Liver (tissue), 9 donors: Measurements from ENCODE around the gene NET1. TPM values are rescaled to one million over a fixed set of nuclear protein-coding genes. Genes with fewer than 3 reads are reported as not detected.

Experiments used
- DNase-seq: peaks from one replicate; pipeline ENCODE4 v3.0.0-alpha.2; 2017; ENCODE audit warnings: low spot score
- H3K27ac ChIP-seq, 2 donors: one replicate each; pipeline ENCODE4 v1.7.0; 2013; ENCODE audit warnings: inconsistent platforms in 2 of 2, low read length in 2 of 2, control low read depth in 1 of 2, low read depth in 1 of 2, mild to moderate bottlenecking in 1 of 2
- H3K27me3 ChIP-seq, 4 donors: one replicate each; pipeline versions ENCODE4 v1.6.1 to v1.7.0; 2013; ENCODE audit warnings: low read length in 3 of 4, inconsistent platforms in 1 of 4, mild to moderate bottlenecking in 1 of 4, moderate library complexity in 1 of 4; ENCODE audit not compliant: control insufficient read depth in 4 of 4, insufficient read depth in 4 of 4
- H3K36me3 ChIP-seq, 4 donors: one replicate each; pipeline versions ENCODE4 v1.6.1 to v1.7.0; 2013; ENCODE audit warnings: low read length in 3 of 4, mild to moderate bottlenecking in 3 of 4, low read depth in 1 of 4, moderate library complexity in 1 of 4; ENCODE audit not compliant: control insufficient read depth in 4 of 4, insufficient read depth in 3 of 4
- H3K4me1 ChIP-seq, 4 donors: one replicate each; pipeline versions ENCODE4 v1.6.1 to v1.7.0; 2013; ENCODE audit warnings: low read length in 3 of 4, mild to moderate bottlenecking in 3 of 4, moderate library complexity in 1 of 4; ENCODE audit not compliant: control insufficient read depth in 4 of 4, insufficient read depth in 4 of 4
- H3K4me3 ChIP-seq, 3 donors: one replicate each; pipeline versions ENCODE4 v1.6.1 to v1.7.0; 2013; ENCODE audit warnings: low read length in 3 of 3, control low read depth in 1 of 3, low read depth in 1 of 3, mild to moderate bottlenecking in 1 of 3
- H3K9ac ChIP-seq, 2 donors: one replicate each; pipeline ENCODE4 v1.7.0; 2013; ENCODE audit warnings: low read length in 2 of 2, mild to moderate bottlenecking in 2 of 2, moderate library complexity in 2 of 2, control low read depth in 1 of 2, low read depth in 1 of 2
- H3K9me3 ChIP-seq, 4 donors: one replicate each; pipeline versions ENCODE4 v1.6.1 to v1.7.0; 2013; ENCODE audit warnings: low read length in 3 of 4; ENCODE audit not compliant: control insufficient read depth in 4 of 4
- EGR1 ChIP-seq, 2 donors: IDR thresholded peaks; 2 replicates each; pipeline ENCODE4 v1.6.1; 2016 to 2018; ENCODE audit warnings: antibody characterized with exemption in 2 of 2, low read depth in 2 of 2
- FOXA1 ChIP-seq: IDR thresholded peaks from 2 replicates; pipeline ENCODE4 v1.6.1; 2016; ENCODE audit warnings: antibody characterized with exemption
- FOXA2 ChIP-seq: IDR thresholded peaks from 2 replicates; pipeline ENCODE4 v1.6.1; 2016; ENCODE audit warnings: antibody characterized with exemption
- GABPA ChIP-seq, 2 donors: IDR thresholded peaks in 1 of 2; conservative IDR thresholded peaks in 1 of 2; 2 replicates each; pipeline ENCODE4 v1.6.1; 2016; ENCODE audit warnings: antibody characterized with exemption in 2 of 2, mild to moderate bottlenecking in 1 of 2, moderate library complexity in 1 of 2
- HNF4A ChIP-seq, 2 donors: conservative IDR thresholded peaks; 2 replicates each; pipeline ENCODE4 v1.6.1; 2016; ENCODE audit warnings: antibody characterized with exemption in 2 of 2, mild to moderate bottlenecking in 2 of 2
- HNF4G ChIP-seq: IDR thresholded peaks from 2 replicates; pipeline ENCODE4 v1.6.1; 2016; ENCODE audit warnings: antibody characterized with exemption
- JUND ChIP-seq, 2 donors: IDR thresholded peaks; 2 replicates each; pipeline ENCODE4 v1.6.1; 2016; ENCODE audit warnings: antibody characterized with exemption in 2 of 2
- NR2F2 ChIP-seq: IDR thresholded peaks from 2 replicates; pipeline ENCODE4 v1.6.1; 2016; ENCODE audit warnings: antibody characterized with exemption
- RAD21 ChIP-seq, 2 donors: IDR thresholded peaks; 2 replicates each; pipeline ENCODE4 v1.6.1; 2016; ENCODE audit warnings: antibody characterized with exemption in 2 of 2, mild to moderate bottlenecking in 2 of 2
- SP1 ChIP-seq: IDR thresholded peaks from 2 replicates; pipeline ENCODE4 v1.6.1; 2018; ENCODE audit warnings: antibody characterized with exemption, mild to moderate bottlenecking
- TAF1 ChIP-seq: conservative IDR thresholded peaks from 2 replicates; pipeline ENCODE4 v1.6.1; 2016; ENCODE audit warnings: antibody characterized with exemption, mild to moderate bottlenecking
- YY1 ChIP-seq: IDR thresholded peaks from 2 replicates; pipeline ENCODE4 v1.6.1; 2016; ENCODE audit warnings: antibody characterized with exemption, mild to moderate bottlenecking
- WGBS: extraction: QIAGEN DNeasy Blood & Tissue Kit; methylation state at CpG from one replicate; pipeline ENCODE4 v1.1.7; 2013; 5-methylcytosine and 5-hydroxymethylcytosine counted together
- polyA plus RNA-seq, 2 donors: library from polyadenylated mRNA; stranded (reverse) in 1 of 2; unstranded in 1 of 2; fragments of 200-250 nt in 1 of 2; fragments of >200 nt in 1 of 2; fragmentation: Nextera tagmentation in 1 of 2; extraction: Ambion mirVana in 1 of 2; gene quantifications; one replicate each; pipeline versions ENCODE4 v1.2.1 to v1.2.3, GENCODE V29; 2013 to 2015
- total RNA-seq, 2 donors: library from RNA; depleted of rRNA; stranded (reverse); fragments of >200 nt; gene quantifications; one replicate each; pipeline ENCODE4 v1.2.3, GENCODE V29; 2014
- TF ChIP-seq, protein P1 (sequence below): IDR thresholded peaks from 2 replicates; pipeline ENCODE4 v1.6.1; 2016; ENCODE audit warnings: antibody characterized with exemption, mild to moderate bottlenecking
- TF ChIP-seq, protein P2 (sequence below): IDR thresholded peaks from 2 replicates; pipeline ENCODE4 v1.6.1; 2016; ENCODE audit warnings: antibody characterized with exemption
- TF ChIP-seq, protein P3 (sequence below): fragments of 150-350 bp; IDR thresholded peaks from 2 replicates; pipeline ENCODE4 v1.5.1; 2017; ENCODE audit warnings: improper control_type of control experiment, low read depth, low read length; ENCODE audit not compliant: missing input control
- TF ChIP-seq, protein P4 (sequence below): IDR thresholded peaks from 2 replicates; pipeline ENCODE4 v1.6.1; 2016; ENCODE audit warnings: antibody characterized with exemption
- TF ChIP-seq, protein P5 (sequence below): IDR thresholded peaks from 2 replicates; pipeline ENCODE4 v1.6.1; 2016; ENCODE audit warnings: antibody characterized with exemption
- donor health status: healthy.
- donor health status: healthy.
- donor health status: healthy.
- donor health status: healthy.
- donor health status: healthy.

The NET1 gene
- total and polyA plus RNA-seq, 4 donors, result 16.2 to 38.6 (median 25.6) TPM

DNA sequence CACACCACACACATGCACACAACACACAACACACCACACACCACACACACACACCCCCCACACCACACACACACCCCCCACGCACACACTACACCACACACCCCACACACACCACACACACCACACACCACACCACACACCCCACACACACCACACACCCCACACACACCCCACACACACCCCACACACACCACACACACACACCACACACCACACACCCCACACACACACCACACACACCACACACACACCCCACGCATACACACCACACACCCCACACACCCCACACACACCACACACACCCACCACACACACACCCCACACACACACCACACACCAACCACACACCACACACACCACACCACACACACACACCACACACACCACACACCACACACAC lies 31.2 kb upstream of the NET1 start:
- H3K36me3 ChIP-seq, result no peaks in the 10 kb centered on the region
- no peak overlapping the region for H3K27ac ChIP-seq
- no peaks in the 10 kb centered on the region for H3K4me1 ChIP-seq
- no peaks in the 10 kb centered on the region for H3K9me3 ChIP-seq
- TF ChIP-seq, protein P1, sequence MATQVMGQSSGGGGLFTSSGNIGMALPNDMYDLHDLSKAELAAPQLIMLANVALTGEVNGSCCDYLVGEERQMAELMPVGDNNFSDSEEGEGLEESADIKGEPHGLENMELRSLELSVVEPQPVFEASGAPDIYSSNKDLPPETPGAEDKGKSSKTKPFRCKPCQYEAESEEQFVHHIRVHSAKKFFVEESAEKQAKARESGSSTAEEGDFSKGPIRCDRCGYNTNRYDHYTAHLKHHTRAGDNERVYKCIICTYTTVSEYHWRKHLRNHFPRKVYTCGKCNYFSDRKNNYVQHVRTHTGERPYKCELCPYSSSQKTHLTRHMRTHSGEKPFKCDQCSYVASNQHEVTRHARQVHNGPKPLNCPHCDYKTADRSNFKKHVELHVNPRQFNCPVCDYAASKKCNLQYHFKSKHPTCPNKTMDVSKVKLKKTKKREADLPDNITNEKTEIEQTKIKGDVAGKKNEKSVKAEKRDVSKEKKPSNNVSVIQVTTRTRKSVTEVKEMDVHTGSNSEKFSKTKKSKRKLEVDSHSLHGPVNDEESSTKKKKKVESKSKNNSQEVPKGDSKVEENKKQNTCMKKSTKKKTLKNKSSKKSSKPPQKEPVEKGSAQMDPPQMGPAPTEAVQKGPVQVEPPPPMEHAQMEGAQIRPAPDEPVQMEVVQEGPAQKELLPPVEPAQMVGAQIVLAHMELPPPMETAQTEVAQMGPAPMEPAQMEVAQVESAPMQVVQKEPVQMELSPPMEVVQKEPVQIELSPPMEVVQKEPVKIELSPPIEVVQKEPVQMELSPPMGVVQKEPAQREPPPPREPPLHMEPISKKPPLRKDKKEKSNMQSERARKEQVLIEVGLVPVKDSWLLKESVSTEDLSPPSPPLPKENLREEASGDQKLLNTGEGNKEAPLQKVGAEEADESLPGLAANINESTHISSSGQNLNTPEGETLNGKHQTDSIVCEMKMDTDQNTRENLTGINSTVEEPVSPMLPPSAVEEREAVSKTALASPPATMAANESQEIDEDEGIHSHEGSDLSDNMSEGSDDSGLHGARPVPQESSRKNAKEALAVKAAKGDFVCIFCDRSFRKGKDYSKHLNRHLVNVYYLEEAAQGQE, result no peak
- TF ChIP-seq FOXA2, result no peak
- TF ChIP-seq, protein P2, sequence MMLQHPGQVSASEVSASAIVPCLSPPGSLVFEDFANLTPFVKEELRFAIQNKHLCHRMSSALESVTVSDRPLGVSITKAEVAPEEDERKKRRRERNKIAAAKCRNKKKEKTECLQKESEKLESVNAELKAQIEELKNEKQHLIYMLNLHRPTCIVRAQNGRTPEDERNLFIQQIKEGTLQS, result no peak
- no peak for TF ChIP-seq SP1
- TF ChIP-seq NR2F2, result no peak
- no peak for TF ChIP-seq RAD21 (IDR thresholded peaks at IDR 0.05)
- TF ChIP-seq EGR1 (IDR thresholded peaks at IDR 0.05; ENCODE audit: low read depth in 2 of 2), result no peak
- no peaks in the 10 kb centered on the region for H3K27me3 ChIP-seq
- DNase-seq, result no peak
- no peak overlapping the region for H3K4me3 ChIP-seq
- 98% methylated on average over 2 of the region's 2 CpGs for WGBS
- no peak overlapping the region for H3K9ac ChIP-seq

DNA sequence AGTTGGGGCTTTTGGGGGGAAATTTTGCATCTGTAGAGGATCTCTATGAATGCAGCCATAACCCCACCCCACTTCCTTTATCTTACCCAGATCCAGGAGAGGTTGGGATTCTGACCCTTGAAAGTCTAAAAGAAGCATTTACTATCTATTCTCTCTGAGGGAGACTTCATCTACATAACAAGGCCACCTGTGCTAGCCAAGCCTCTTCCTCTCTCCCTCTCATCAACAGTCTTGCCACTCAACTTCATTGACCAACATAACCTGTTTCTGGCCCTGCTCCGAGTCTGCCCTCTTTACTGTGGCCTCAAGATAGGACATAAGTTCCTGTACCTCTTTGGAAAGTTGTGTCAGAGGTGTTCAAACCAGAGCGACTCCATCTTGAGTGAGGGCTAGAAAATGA lies 27.1 kb upstream of the NET1 start:
- no peak overlapping the region for H3K27ac ChIP-seq
- H3K4me3 ChIP-seq, result no peak overlapping the region
- no peaks in the 10 kb centered on the region for H3K4me1 ChIP-seq
- 91% methylated on average over 2 of the region's 2 CpGs for WGBS
- no peak for DNase-seq
- no peak for TF ChIP-seq HNF4G
- TF ChIP-seq, protein P2, result no peak
- no peak for TF ChIP-seq NR2F2
- TF ChIP-seq JUND (IDR thresholded peaks at IDR 0.05), result no peak
- TF ChIP-seq RAD21 (IDR thresholded peaks at IDR 0.05), result no peak
- TF ChIP-seq, protein P3, sequence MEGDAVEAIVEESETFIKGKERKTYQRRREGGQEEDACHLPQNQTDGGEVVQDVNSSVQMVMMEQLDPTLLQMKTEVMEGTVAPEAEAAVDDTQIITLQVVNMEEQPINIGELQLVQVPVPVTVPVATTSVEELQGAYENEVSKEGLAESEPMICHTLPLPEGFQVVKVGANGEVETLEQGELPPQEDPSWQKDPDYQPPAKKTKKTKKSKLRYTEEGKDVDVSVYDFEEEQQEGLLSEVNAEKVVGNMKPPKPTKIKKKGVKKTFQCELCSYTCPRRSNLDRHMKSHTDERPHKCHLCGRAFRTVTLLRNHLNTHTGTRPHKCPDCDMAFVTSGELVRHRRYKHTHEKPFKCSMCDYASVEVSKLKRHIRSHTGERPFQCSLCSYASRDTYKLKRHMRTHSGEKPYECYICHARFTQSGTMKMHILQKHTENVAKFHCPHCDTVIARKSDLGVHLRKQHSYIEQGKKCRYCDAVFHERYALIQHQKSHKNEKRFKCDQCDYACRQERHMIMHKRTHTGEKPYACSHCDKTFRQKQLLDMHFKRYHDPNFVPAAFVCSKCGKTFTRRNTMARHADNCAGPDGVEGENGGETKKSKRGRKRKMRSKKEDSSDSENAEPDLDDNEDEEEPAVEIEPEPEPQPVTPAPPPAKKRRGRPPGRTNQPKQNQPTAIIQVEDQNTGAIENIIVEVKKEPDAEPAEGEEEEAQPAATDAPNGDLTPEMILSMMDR, result no peak
- TF ChIP-seq TAF1, result no peak
- H3K9ac ChIP-seq, result no peak overlapping the region
- H3K27me3 ChIP-seq, result no peaks in the 10 kb centered on the region
- no peaks in the 10 kb centered on the region for H3K36me3 ChIP-seq
- peaks cover 0 to 6% (median 3%) of the 10 kb centered on the region in 4 donors for H3K9me3 ChIP-seq

DNA sequence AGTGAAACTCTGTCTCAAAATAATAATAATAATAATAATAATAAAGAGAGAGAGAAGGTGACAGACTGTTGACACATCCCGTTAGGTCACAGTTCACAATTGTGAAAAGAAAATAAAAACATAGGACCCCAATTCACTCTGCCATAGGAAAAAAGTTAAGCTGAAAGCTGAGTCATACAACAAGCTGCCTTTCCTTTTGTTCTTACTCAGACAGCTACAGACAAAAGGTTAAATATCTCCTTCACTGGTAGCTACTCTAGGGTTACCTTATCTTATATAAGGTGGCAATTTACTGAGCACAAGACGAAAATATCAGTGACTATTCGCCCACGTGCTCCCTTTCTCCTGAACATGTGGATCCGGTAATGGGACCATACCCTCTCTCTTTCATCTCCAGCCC lies 25.2 kb upstream of the NET1 start:
- peaks cover 0 to 15% (median 3%) of the 10 kb centered on the region in 4 donors for H3K9me3 ChIP-seq
- no peak overlapping the region for H3K9ac ChIP-seq
- no peaks in the 10 kb centered on the region for H3K36me3 ChIP-seq
- TF ChIP-seq TAF1 (no peak), EGR1 (IDR thresholded peaks at IDR 0.05; ENCODE audit: low read depth in 2 of 2) (no peak), SP1 (no peak), HNF4A (conservative IDR thresholded peaks at IDR 0.05) (no peak), GABPA (IDR thresholded peaks at IDR 0.05 in 1 of 2, conservative IDR thresholded peaks at IDR 0.05 in 1 of 2) (no peak), YY1 (no peak), FOXA2 (no peak), NR2F2 (no peak), FOXA1 (no peak)
- TF ChIP-seq, protein P2, result no peak
- TF ChIP-seq, protein P4, sequence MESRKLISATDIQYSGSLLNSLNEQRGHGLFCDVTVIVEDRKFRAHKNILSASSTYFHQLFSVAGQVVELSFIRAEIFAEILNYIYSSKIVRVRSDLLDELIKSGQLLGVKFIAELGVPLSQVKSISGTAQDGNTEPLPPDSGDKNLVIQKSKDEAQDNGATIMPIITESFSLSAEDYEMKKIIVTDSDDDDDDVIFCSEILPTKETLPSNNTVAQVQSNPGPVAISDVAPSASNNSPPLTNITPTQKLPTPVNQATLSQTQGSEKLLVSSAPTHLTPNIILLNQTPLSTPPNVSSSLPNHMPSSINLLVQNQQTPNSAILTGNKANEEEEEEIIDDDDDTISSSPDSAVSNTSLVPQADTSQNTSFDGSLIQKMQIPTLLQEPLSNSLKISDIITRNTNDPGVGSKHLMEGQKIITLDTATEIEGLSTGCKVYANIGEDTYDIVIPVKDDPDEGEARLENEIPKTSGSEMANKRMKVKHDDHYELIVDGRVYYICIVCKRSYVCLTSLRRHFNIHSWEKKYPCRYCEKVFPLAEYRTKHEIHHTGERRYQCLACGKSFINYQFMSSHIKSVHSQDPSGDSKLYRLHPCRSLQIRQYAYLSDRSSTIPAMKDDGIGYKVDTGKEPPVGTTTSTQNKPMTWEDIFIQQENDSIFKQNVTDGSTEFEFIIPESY, result no peak
- TF ChIP-seq, protein P5, sequence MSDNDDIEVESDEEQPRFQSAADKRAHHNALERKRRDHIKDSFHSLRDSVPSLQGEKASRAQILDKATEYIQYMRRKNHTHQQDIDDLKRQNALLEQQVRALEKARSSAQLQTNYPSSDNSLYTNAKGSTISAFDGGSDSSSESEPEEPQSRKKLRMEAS, result no peak
- no peaks in the 10 kb centered on the region for H3K4me1 ChIP-seq
- H3K27ac ChIP-seq, result no peak overlapping the region
- WGBS, result 94% methylated on average over 5 of the region's 5 CpGs
- H3K4me3 ChIP-seq, result no peak overlapping the region
- no peaks in the 10 kb centered on the region for H3K27me3 ChIP-seq
- DNase-seq, result no peak
